MG63 (cell line): ENCODE results near the gene PIK3AP1. TPM values are rescaled to one million over a fixed set of nuclear protein-coding genes. Genes with fewer than 3 reads are reported as not detected.
A peak's percentile ranks its signal among the peaks of the same experiment; 100 is the strongest.

Experiments used
- DNase-seq: peaks from one replicate; pipeline ENCODE4 v3.0.0-alpha.2; 2020
- H3K27me3 ChIP-seq: fragments of 250-450 bp; sonication (Bioruptor Pico); 2 replicates; pipeline ENCODE4 v1.5.1; 2020; ENCODE audit warnings: mild to moderate bottlenecking, moderate library complexity
- H3K36me3 ChIP-seq: fragments of 250-450 bp; sonication (Bioruptor Pico); 2 replicates; pipeline ENCODE4 v1.5.1; 2020; ENCODE audit warnings: mild to moderate bottlenecking, moderate library complexity
- H3K4me3 ChIP-seq: fragments of 250-450 bp; sonication (Bioruptor Pico); 2 replicates; pipeline ENCODE4 v1.5.1; 2020; ENCODE audit warnings: mild to moderate bottlenecking, moderate library complexity
- H3K9me3 ChIP-seq: fragments of 250-450 bp; sonication (Bioruptor Pico); 2 replicates; pipeline ENCODE4 v1.5.1; 2020; ENCODE audit warnings: mild to moderate bottlenecking, moderate library complexity
- total RNA-seq: library from RNA; depleted of rRNA; stranded (reverse); fragments of >200 nt; shearing (Covaris generic); gene quantifications from 2 replicates; pipeline ENCODE4 v1.2.3, GENCODE V29; 2014; ENCODE audit warnings: low replicate concordance

Gene PIK3AP1
- total RNA-seq, 1 experiment from 2014 or later, result 1.2 TPM

- H3K27me3 ChIP-seq, result no peaks in the 10 kb centered on the region
- DNase-seq, result no peak
- no peaks in the 10 kb centered on the region for H3K9me3 ChIP-seq
- H3K4me3 ChIP-seq, result no peak overlapping the region
- H3K36me3 ChIP-seq, result no peaks in the 10 kb centered on the region
These were observed 100.2 kb downstream of the PIK3AP1 start for GRCh38 chr10:96619796-96620773.

GRCh38 chr10:96619120-96619519, 101.2 kb downstream of the PIK3AP1 start:
- Histone ChIP-seq H3K36me3 (no peaks in the 10 kb centered on the region), H3K27me3 (no peaks in the 10 kb centered on the region), H3K4me3 (no peak overlapping the region), H3K9me3 (no peaks in the 10 kb centered on the region)
- no peak for DNase-seq

GRCh38 chr10:96618653-96619052, 101.7 kb downstream of the PIK3AP1 start:
- H3K4me3 ChIP-seq, result no peak overlapping the region
- H3K9me3 ChIP-seq, result no peaks in the 10 kb centered on the region
- peak; percentile 71 for DNase-seq
- H3K36me3 ChIP-seq, result no peaks in the 10 kb centered on the region
- no peaks in the 10 kb centered on the region for H3K27me3 ChIP-seq

GRCh38 chr10:96616961-96617360, 103.4 kb downstream of the PIK3AP1 start:
- no peak overlapping the region for H3K4me3 ChIP-seq
- no peaks in the 10 kb centered on the region for H3K36me3 ChIP-seq
- no peaks in the 10 kb centered on the region for H3K27me3 ChIP-seq
- no peak for DNase-seq
- no peaks in the 10 kb centered on the region for H3K9me3 ChIP-seq

- peak; percentile 87 for DNase-seq
- Histone ChIP-seq H3K4me3 (no peak overlapping the region), H3K9me3 (no peaks in the 10 kb centered on the region), H3K36me3 (no peaks in the 10 kb centered on the region), H3K27me3 (no peaks in the 10 kb centered on the region)
These were observed 105.8 kb downstream of the PIK3AP1 start for GRCh38 chr10:96614515-96614914.

- no peak for DNase-seq
- no peaks in the 10 kb centered on the region for H3K9me3 ChIP-seq
- no peak overlapping the region for H3K4me3 ChIP-seq
- no peaks in the 10 kb centered on the region for H3K36me3 ChIP-seq
- H3K27me3 ChIP-seq, result no peaks in the 10 kb centered on the region
These were observed 106.7 kb downstream of the PIK3AP1 start for GRCh38 chr10:96613576-96613975.

- H3K27me3 ChIP-seq, result no peaks in the 10 kb centered on the region
- H3K36me3 ChIP-seq, result no peaks in the 10 kb centered on the region
- H3K9me3 ChIP-seq, result no peaks in the 10 kb centered on the region
- no peak for DNase-seq
- H3K4me3 ChIP-seq, result no peak overlapping the region
These were observed 108.1 kb downstream of the PIK3AP1 start for GRCh38 chr10:96612055-96612830.

GRCh38 chr10:96610817-96611216, 109.5 kb downstream of the PIK3AP1 start:
- Histone ChIP-seq H3K9me3 (no peaks in the 10 kb centered on the region), H3K4me3 (no peak overlapping the region), H3K27me3 (no peaks in the 10 kb centered on the region), H3K36me3 (no peaks in the 10 kb centered on the region)
- DNase-seq, result no peak

- no peak for DNase-seq
- no peaks in the 10 kb centered on the region for H3K36me3 ChIP-seq
- no peak overlapping the region for H3K4me3 ChIP-seq
- H3K27me3 ChIP-seq, result no peaks in the 10 kb centered on the region
- H3K9me3 ChIP-seq, result no peaks in the 10 kb centered on the region
These were observed 110.8 kb downstream of the PIK3AP1 start for GRCh38 chr10:96609510-96609909.

- Histone ChIP-seq H3K9me3 (no peaks in the 10 kb centered on the region), H3K4me3 (no peak overlapping the region), H3K27me3 (no peaks in the 10 kb centered on the region), H3K36me3 (no peaks in the 10 kb centered on the region)
- no peak for DNase-seq
These were observed 111.5 kb downstream of the PIK3AP1 start for GRCh38 chr10:96608805-96609204.

GRCh38 chr10:96608262-96608661, 112.1 kb downstream of the PIK3AP1 start:
- no peaks in the 10 kb centered on the region for H3K27me3 ChIP-seq
- no peaks in the 10 kb centered on the region for H3K36me3 ChIP-seq
- no peak for DNase-seq
- no peaks in the 10 kb centered on the region for H3K9me3 ChIP-seq
- no peak overlapping the region for H3K4me3 ChIP-seq

- DNase-seq, result no peak
- Histone ChIP-seq H3K4me3 (no peak overlapping the region), H3K9me3 (no peaks in the 10 kb centered on the region), H3K27me3 (no peaks in the 10 kb centered on the region), H3K36me3 (no peaks in the 10 kb centered on the region)
These were observed 113.4 kb downstream of the PIK3AP1 start for GRCh38 chr10:96606946-96607345.

GRCh38 chr10:96606216-96606615, 114.1 kb downstream of the PIK3AP1 start:
- Histone ChIP-seq H3K4me3 (no peak overlapping the region), H3K9me3 (no peaks in the 10 kb centered on the region), H3K27me3 (no peaks in the 10 kb centered on the region), H3K36me3 (no peaks in the 10 kb centered on the region)
- DNase-seq, result no peak

- no peaks in the 10 kb centered on the region for H3K27me3 ChIP-seq
- H3K9me3 ChIP-seq, result no peaks in the 10 kb centered on the region
- no peaks in the 10 kb centered on the region for H3K36me3 ChIP-seq
- DNase-seq, result no peak
- no peak overlapping the region for H3K4me3 ChIP-seq
These were observed 120.0 kb downstream of the PIK3AP1 start for GRCh38 chr10:96600337-96600736.

- H3K9me3 ChIP-seq, result no peaks in the 10 kb centered on the region
- DNase-seq, result no peak
- H3K36me3 ChIP-seq, result no peaks in the 10 kb centered on the region
- H3K4me3 ChIP-seq, result no peak overlapping the region
- no peaks in the 10 kb centered on the region for H3K27me3 ChIP-seq
These were observed 121.5 kb downstream of the PIK3AP1 start for GRCh38 chr10:96598846-96599245.

- no peaks in the 10 kb centered on the region for H3K9me3 ChIP-seq
- no peak for DNase-seq
- H3K27me3 ChIP-seq, result no peaks in the 10 kb centered on the region
- no peak overlapping the region for H3K4me3 ChIP-seq
- H3K36me3 ChIP-seq, result no peaks in the 10 kb centered on the region
These were observed 123.6 kb downstream of the PIK3AP1 start for GRCh38 chr10:96596422-96597407.
